Measurements from ENCODE around the gene ITGAL. TPM values are rescaled to one million over a fixed set of nuclear protein-coding genes. Genes with fewer than 3 reads are reported as not detected.
"Not testable (repeated sequence)": the region's sequence is repeated elsewhere in the genome, so short reads cannot be mapped to it uniquely, and the experiment has no call there.

ITGAL gene
- total and polyA plus RNA-seq, 11 donors = 0.25 to 29.5 (median 1.6) TPM

- peaks cover 0 to 41% (median 17%) of the 10 kb centered on the region in 12 donors for H3K4me1 ChIP-seq
- whole genome bisulfite sequencing, 4 donors = 74 to 81% (median 78%) methylated on average over 10 of the region's 10 CpGs
- H3K27me3 ChIP-seq = no peaks in the 10 kb centered on the region
- H3K9me3 ChIP-seq = no peaks in the 10 kb centered on the region
- intact Hi-C loops (cut with DNase I) = loop anchor here (5.0 to 10.0 kb wide), 5 partner anchors 81 to 171 kb away; partner anchors contain the start of genes ZNF768 (in 7 of the 10) and ZNF689 (in 3 of the 10)
- H3K4me3 ChIP-seq = peak overlapping the region; percentile 72 to 97 (median 86)
- TF ChIP-seq POLR2A (IDR thresholded peaks at IDR 0.05) = no peak
- TF ChIP-seq CTCF (IDR thresholded peaks at IDR 0.05) = no peak
- peaks cover 0 to 23% (median 6%) of the 10 kb centered on the region in 9 donors for H3K36me3 ChIP-seq
- DNase-seq (no peak), ATAC-seq (no peak)
- H3K27ac ChIP-seq = peak overlapping the region in 11 of 12 donors; percentile 91 to 100 (median 97)
These were observed 26.3 kb upstream of the ITGAL start for GRCh38 chr16:30446203-30446595.

GRCh38 chr16:30447512-30448226 is 24.9 kb upstream of the ITGAL start:
- Histone ChIP-seq H3K4me1 (peaks cover 0 to 41% (median 17%) of the 10 kb centered on the region in 12 donors), H3K9me3 (no peaks in the 10 kb centered on the region), H3K4me3 (no peak overlapping the region), H3K27ac (no peak overlapping the region), H3K27me3 (no peaks in the 10 kb centered on the region), H3K36me3 (peaks cover 0 to 19% (median 6%) of the 10 kb centered on the region in 9 donors)
- 87 to 89% (median 88%) methylated on average over 12 of the region's 12 CpGs for WGBS, 4 donors
- intact Hi-C loops (cut with DNase I) = loop anchor here (2.0 to 10.0 kb wide), 6 partner anchors 79 to 170 kb away; partner anchors contain the start of genes ZNF768 (in 8 of the 10) and ZNF689 (in 3 of the 10)
- TF ChIP-seq POLR2A (IDR thresholded peaks at IDR 0.05) (no peak), CTCF (IDR thresholded peaks at IDR 0.05) (no peak)
- DNase-seq (no peak), ATAC-seq (no peak)

DNA sequence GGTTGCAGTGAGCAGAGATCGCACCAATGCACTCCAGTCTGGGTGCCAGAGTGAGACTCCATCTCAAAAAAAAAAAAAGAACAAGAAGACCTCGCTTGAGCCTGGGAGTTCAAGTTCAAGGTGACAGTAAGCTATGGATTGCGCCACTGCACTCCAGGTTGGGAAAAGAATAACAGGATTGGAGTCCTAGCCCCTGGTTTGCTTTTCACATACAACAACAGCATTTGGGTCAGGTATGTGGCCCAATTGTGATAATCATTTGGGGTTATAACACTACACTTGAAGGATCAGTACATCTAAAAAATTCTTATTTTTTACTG is 23.5 kb upstream of the ITGAL start:
- TF ChIP-seq POLR2A (IDR thresholded peaks at IDR 0.05) (no peak), CTCF (IDR thresholded peaks at IDR 0.05) (no peak)
- Histone ChIP-seq H3K27me3 (no peaks in the 10 kb centered on the region), H3K4me1 (peaks cover 0 to 30% (median 10%) of the 10 kb centered on the region in 12 donors), H3K27ac (no peak overlapping the region), H3K4me3 (no peak overlapping the region), H3K36me3 (peaks cover 0 to 6% (median 0%) of the 10 kb centered on the region in 9 donors), H3K9me3 (no peaks in the 10 kb centered on the region)
- no peak for DNase-seq
- intact Hi-C loops (cut with DNase I) = loop anchor here (2.0 to 10.0 kb wide), 6 partner anchors 78 to 168 kb away; partner anchors contain the start of genes ZNF768 (in 8 of the 10) and ZNF689 (in 3 of the 10)
- no peak for ATAC-seq
- 84 to 90% (median 88%) methylated on average over 3 of the region's 3 CpGs for WGBS, 4 donors

- ATAC-seq; H3K9me3 ChIP-seq; DNase-seq; H3K4me3 ChIP-seq; H3K27me3 ChIP-seq; H3K36me3 ChIP-seq; H3K27ac ChIP-seq; intact Hi-C loops (cut with DNase I): not testable (repeated sequence)
- 69 to 76% (median 75%) methylated on average over 20 of the region's 20 CpGs for WGBS, 4 donors
- H3K4me1 ChIP-seq = peaks cover 0 to 14% (median 0%) of the 10 kb centered on the region in 12 donors
These were observed 19.6 kb upstream of the ITGAL start for GRCh38 chr16:30452709-30453580.

All from heart left ventricle (tissue), 16 donors.